HL-60 (cell line): ENCODE data around the gene GRIA1.

Source experiments
- CTCF ChIP-seq: IDR thresholded peaks from one replicate; pipeline ENCODE4 v1.5.1; 2011; ENCODE audit warnings: low read length, control low read depth, inconsistent platforms; ENCODE audit not compliant: insufficient read depth
- GABPA ChIP-seq: IDR thresholded peaks from 2 replicates; pipeline ENCODE4 v1.6.1; 2012; ENCODE audit warnings: low read depth
- POLR2AphosphoS5 ChIP-seq: IDR thresholded peaks from 2 replicates; pipeline ENCODE4 v1.6.1; 2012; ENCODE audit warnings: low read depth
- SPI1 ChIP-seq: IDR thresholded peaks from 2 replicates; pipeline ENCODE4 v1.6.1; 2012; ENCODE audit warnings: low read depth, mild to moderate bottlenecking, borderline replicate concordance

DNA sequence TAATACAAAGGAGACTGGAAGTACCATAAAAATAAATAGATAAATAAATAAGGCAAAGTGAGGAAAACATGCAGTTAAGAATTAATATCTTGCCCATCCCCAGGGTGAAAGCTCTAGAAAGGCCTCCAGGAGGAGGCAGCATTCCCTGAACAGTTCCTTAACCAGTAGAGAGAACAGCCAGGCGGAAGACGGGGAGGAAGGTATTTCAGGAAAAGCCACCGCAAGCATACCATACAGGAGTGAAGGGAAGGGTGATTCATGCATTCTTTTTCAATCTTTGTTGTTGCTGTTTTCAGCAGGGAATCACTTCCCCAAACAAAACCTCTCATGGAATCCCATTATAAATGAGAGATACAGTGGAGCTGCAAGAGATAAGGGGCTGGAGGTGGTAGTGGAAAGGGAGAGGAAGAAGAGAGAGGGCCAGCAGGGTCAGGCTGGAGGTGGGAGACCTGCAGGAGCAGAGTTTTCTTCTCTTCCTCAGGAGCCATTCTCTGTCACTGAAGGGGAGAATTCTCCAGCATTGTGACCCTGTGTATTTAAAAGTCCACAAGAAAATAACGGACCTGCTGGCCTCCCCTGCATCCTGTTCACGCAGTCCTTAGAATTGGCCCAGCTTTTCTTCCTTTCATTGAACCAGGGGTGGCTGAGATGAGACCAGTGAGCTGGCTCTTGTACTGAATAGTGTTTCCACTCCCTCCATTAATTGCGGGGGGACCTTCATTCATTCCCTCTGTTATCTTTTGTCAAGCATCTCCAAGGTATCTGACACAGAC is 292.3 kb downstream of the GRIA1 start:
- no peak for TF ChIP-seq CTCF
- no peak for TF ChIP-seq SPI1
- TF ChIP-seq GABPA, result no peak
- no peak for TF ChIP-seq POLR2AphosphoS5
